DMS79 treated with DMSO at 0.1 percent for 48 hours (cell line): ENCODE results near the gene ABT1.

ENCODE experiments used
- DNase-seq: peaks from one replicate; lab custom pipeline; 2025; lab: John Stamatoyannopoulos, UW

ABT1 gene

DNA sequence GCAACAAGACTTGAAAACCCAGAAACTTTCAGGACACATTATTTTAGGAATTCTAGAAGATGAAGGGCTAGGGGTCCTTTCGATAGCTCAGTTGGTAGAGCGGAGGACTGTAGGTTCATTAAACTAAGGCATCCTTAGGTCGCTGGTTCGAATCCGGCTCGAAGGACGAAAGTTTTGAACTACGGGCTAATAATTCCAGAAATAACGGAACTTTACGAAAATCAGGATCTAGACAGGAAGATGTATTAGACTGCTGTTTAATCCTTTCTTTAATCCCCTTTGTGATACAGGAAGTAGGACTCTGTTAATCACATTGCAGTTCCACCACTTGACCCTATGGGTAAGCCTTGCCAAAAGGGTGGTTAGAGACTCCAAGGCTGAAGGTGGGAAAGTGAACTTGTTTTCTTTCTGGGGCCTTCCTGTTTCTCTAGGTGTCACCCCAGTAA, 21.2 kb upstream of the ABT1 start:
- DNase-seq = no peak

DNA sequence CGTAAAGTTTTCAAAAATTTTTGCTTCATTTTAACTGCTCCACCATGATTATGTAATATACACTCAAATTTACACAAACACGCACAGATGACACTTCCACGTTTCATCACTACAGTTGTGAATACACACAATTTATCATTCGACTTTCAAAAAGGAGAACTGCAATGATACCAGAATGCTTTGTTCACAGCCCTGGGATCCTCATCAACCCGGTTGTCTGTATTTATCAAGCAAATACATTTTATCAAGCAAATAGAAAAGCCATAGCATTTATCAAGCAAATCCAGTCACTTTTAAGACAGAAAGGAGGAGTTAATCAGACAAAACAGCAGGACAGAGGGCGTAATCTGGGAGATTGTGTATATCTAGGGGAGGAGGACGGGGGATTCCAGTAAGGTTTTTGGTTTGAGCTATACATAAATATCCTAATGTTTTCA, 20.3 kb upstream of the ABT1 start:
- no peak for DNase-seq

DNA sequence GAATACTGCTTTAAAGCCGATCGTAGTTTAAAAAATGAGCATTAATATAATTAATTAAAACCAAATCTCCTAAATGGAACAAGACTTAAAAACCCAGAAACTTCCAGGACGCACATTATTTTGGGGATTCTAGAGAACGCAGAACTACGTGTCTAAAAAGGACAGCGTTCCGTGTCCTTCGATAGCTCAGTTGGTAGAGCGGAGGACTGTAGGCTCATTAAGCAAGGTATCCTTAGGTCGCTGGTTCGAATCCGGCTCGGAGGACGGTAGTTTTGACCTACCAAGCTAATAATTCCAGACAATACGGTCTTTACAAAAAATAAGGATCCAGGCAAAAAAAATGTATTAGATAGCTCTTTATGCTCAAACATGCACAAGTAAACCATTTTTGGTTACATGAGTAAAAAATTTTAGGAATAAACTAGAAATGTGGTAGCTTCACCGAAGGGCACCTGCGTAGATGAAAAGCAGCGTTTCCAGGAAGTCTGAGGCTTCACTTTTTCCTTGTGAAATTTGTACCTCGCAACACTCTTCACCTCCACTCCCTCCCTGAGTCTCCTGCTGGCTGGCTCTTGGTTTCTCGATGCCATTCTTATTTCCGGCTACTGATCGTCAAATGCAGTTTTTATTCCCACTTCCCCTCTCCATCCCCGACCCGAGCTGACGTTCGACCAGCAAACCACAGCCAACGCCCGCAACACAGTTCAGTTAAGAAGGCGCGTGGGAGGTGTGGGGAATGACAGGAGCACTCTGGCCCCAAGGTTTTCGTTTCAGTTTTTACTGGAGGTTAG, 19.6 kb upstream of the ABT1 start:
- DNase-seq = no peak

DNA sequence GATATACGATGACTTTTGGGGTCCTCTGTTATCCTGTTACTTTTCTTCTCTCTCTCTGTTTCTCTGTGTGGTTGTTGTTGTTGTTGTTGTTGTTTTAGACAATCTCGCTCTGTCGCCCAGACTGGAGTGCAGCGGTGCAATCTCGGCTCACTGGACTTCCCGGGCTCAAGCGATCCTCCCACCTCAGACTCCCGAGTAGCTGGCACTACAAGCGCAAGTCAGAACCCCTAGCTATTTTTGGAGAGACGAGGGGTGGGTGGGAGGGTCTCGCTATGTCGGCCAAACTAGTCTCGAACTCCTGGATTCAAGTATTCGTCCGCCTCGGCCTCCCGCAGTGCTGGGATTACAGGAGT, 19.1 kb upstream of the ABT1 start:
- DNase-seq = no peak

DNA sequence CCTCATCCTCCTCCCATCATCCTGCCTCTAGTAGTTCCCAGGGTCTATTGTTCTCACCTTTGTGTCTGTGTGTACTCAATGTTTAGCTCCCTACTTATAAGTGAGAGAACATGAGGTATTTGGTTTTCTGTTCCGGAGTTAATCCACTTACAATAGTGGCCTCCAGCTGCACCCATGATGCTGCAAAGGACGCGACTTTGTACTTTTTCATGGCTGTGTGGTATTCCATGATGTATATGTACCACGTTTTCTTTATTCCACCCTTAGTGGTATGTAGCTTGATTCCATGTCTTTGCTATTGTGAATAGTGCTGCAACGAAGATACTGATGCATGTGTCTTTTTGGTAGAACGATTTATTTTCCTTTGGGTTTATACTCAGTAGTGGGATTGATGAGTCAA, 18.5 kb upstream of the ABT1 start:
- DNase-seq = no peak

DNA sequence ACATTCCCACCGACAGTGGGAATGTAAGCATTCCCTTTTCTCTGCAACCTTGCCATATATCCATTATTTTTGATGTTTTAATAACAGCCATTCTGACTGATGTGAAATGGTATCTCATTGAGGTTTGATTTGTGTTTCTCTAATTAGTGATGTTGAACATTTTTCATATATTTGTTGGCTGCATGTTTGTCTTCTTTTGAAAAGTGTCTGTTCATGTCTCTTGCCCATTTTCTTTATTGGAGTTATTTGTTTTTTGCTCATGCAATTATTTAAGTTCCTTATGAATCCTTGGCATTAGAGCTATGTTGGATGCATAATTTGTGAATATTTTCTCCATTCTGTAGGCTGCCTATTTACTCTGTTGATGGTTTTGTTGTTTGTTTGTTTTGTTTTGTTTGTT, 18.0 kb upstream of the ABT1 start:
- no peak for DNase-seq

DNA sequence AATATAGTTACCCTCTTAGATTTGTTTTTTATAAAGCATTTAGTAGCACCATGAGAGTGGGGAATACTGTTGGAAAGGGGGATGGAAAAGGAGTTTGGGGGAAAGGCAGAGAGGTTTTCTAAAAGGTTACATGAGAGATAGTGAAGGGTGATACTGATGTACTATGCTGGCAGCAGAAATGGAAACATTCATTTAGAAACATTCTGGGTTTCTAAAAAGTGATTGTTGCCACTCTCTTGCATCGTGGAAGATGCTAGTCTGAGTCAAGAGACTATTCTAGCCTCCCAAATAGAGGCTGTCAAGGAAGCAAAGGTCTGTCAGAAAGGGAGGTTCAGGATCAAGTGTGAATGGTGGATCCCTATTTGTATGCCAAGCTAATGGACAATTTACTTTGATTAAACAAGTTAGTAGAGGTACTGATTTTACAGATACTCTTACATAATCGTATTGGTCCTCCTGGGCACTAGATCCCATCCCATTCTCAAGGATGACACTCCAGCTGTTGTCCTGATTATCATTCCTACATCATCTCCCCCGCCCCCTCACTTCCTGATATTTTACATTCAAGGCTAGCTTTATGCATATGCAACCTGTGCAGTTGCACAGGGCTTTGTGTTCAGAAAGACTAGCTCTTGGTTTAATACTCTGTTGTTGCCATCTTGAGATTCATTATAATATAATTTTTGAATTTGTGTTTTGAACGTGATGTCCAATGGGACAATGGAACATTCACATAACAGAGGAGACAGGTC, 15.4 kb upstream of the ABT1 start:
- DNase-seq = no peak

DNA sequence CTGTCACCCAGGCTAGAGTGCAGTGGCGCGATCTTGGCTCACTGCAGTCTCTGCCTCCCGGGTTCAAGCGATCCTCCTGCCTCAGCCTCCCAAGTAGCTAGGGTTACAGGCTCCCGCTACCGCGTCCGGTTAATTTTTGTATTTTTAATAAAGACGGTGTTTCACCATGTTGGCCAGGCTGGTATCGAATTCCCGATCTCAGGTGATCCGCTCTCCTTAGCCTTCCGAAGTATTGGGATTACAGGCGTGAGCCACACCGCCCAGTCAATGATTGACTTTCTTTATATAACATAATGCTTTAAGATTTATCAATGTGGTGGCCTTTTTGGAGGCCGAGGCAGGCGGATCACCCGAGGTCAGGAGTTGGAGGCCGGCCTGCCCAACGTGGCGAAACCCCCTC, 7.8 kb upstream of the ABT1 start:
- DNase-seq = no peak

DNA sequence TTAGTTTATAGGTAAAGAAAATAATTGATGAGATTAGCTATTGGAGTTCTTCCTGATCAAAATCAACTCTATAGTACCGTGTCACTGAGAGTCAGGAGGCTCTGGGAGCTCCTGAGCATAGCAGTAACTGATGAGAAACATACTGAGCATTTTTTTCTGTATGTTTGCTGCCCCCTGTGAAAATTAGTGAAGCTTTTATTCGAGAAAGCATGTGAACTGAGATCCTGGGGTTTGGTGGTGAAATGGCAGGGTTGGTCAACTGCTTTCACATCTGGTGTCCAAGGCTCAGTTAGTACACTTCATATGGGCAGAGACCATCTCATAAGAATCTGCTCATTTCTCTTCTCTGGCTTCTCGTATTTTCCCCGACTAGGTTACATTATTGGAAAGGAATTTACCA, 4.1 kb upstream of the ABT1 start:
- no peak for DNase-seq

DNA sequence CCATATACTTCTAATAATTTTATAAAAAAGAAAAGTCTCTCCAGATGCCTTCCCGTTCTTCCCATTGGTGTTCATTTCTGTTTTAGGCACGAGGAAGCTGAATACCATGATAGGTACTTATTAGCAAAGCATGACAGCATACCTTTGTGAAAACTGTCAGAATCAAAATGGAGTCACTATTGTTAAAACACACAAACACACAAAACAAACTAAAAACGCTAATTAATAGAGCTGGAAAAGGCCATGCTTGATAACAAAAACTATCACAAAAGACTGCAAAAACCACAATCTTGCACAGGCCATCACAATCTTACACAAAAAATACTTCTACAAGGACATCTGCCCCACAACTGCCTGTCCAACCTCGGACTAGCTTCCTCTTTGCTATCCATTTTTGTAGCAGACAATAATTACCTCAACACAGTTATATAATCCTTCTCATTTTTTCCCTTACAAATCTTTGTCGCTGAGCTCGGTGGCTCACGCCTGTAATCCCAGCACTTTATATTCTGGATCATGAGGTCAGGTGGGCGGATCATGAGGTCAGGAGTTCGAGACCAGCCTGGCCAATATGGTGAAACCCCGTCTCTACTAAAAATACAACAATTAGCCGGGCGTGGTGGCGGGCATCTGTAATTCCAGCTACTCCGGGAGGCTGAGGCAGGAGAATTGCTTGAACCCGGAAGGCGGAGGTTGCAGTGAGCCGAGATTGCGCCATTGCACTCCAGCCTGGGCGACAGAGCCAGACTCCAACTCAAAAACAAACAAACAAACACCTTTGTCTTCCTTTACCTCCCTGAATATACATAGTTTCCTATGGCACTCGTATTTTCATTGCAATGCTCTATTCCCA, 3.2 kb upstream of the ABT1 start:
- no peak for DNase-seq

DNA sequence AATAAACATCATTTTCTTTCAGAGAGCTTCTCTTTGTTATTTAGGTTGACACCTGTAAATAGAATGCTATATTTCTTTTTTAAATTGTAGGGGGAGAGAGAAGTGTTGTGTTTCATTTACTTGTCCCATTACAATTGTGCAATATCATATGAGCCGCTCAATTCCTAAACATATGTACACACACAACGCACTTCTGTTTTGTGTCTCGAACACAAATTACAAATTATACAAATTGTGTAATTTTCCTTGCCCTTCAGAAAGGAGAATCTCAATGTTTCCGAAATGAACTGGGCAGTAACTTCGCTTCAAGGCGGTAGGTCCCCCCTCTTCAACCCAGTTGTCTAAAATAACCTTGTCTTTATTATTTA, 2.6 kb upstream of the ABT1 start:
- no peak for DNase-seq

DNA sequence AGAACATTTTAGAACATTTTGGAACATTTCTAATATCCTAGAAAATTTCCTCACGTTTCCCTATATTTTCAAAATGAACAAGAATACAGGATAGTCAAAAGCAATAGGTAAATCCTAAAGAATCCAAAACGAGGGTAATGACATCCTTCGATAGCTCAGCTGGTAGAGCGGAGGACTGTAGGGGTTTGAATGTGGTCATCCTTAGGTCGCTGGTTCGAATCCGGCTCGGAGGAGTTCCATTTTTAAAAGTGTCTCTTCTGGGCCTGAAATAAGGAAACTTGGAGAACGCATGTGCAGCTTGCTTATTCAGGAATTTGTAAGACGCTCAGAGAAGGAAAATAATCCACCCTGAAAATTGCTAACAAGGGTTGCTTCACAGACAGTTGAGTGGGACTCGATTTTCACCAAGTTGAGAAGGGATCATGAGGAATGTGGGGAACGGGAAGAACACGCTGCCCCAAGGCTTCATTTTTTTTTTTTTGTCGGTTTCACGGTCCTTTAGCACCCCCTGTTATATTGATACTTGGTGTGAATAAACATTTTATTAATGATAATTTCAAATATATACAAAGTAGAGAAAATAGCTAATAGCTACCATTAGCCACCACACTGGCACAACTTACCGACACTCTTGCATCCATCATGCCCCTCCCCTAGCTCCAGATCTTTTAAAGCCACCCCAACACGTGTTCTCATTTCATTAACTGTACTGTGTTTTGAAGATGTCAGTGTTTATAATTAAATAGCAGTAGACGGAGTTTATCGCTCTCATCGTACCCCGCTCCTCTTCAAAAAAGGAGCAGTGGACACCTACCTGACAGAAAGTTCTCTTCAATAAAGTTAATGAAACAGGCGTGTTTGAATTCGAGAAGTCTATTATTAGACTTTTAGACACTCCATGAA, 1.8 kb upstream of the ABT1 start:
- no peak for DNase-seq

DNA sequence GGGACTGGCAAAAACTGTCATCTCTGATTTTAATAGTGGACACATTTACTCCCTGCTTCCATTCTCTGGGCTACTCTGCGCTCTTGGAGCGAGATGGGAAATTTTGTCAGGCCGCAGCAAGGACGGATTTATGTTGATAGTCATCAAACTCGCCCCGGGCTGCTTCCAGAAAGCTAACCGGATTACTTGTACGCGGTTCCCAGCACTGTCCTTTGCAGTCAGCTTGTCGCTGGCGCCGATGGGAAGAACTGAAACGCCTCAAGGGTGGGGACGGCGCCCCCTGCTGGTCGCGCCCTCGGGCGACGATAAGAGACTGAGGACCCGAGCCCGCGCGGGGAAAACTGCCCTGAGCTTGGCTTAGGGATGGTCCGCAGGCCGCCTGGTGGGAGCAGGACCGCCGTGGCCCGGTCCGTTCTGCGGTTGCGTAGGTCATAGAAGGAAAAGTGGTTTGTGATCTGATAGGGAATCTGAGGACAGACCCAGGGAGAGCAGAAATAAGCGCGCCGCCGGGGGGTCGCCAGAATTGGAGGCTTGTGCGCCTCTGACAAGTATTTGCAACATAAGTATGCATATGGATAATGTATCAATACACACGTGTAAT, 984 bp upstream of the ABT1 start:
- peak; percentile 41 for DNase-seq

DNA sequence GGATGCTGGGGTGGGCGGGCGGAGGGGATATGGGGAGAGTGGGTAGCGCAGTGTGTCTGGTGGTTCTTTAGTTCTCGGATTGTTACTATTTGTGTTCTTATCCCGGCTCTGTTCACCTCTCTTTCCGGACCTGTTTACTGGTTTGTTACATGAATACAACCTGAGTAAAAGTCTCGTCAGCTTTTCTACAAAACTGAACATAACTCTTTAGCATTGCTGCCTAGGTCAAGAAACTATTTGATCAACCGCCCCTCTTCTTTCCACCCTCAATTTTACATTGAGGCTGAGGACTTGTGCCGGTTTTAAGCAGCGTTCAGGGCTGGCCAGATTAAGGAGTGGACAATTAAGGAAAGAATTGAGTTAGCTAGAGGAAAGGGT, 625 bp downstream of the ABT1 start:
- no peak for DNase-seq

DNA sequence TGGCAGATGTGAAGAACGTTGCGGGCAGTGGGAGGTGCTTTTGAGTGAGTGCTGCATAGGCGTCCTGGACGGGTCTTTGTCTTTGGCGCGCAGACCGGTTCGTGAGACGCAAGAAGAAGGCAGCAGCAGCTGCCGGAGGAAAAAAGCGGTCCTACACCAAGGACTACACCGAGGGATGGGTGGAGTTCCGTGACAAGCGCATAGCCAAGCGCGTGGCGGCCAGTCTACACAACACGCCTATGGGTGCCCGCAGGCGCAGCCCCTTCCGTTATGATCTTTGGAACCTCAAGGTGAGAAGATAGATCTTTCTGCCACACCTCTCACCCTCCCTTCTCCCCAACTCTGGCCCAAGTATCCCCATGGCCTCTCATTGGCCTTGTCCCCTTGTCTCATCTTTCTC, 1.1 kb downstream of the ABT1 start:
- no peak for DNase-seq

DNA sequence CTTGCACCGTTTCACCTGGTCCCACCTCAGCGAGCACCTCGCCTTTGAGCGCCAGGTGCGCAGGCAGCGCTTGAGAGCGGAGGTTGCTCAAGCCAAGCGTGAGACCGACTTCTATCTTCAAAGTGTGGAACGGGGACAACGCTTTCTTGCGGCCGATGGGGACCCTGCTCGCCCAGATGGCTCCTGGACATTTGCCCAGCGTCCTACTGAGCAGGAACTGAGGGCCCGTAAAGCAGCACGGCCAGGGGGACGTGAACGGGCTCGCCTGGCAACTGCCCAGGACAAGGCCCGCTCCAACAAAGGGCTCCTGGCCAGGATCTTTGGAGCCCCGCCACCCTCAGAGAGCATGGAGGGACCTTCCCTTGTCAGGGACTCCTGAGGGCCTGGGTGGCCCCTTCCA, 1.5 kb downstream of the ABT1 start:
- DNase-seq = no peak

DNA sequence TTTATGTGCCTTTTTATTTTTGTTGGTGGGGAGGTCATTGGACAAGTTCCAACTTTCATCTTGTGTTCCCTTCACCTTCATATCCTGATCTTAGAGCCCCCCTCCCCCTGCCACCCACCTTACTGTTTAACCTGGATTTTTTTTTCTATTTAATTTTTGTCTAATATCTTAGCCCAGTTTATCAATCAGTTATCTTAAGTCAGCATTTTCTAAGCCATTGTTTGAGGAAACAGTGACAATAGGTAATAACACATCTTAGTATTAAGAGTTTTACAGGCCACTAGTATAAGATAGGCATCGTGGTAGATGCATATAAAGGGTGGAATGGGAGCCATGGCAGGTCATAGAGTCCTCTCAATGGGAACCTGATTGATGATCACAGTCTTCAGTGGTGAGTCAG, 2.4 kb downstream of the ABT1 start:
- DNase-seq = no peak

DNA sequence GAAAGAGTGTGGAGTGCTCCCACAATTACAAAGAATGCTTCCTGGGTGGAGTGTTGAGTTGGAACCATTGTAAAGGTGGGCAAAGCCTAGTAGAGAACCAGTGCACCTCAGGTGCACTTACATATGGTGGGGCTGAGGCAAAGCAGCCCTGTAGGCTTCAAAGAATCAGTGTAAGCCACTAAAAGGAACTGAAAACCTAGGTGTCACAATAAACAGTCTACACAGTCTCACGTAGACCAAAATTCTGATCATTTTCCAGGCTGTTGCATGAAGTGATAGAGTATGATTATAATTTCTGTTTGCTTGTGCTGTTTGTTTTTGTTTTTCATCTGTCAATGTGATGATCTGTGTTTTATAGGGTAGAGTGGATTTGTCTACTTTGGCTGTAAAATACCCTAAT, 2.8 kb downstream of the ABT1 start:
- DNase-seq = no peak

DNA sequence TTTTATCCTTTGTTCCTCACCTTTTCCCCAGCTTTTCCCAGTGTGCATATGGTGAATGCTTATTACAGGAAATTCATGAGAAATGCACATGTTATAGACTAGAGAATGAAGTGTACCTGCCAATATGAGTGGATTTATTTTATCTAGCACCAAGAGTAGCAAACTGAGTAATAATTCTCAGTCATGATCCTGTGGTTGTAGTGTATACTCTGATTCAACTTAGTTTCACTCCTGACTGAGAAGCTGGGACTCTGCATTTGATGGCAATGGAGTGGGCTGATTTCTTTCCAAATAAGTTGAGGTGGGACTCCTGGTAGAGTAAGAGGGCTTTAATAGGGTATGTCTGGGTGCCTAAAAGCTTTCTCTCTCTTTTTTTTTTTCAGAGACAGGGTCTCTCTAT, 4.0 kb downstream of the ABT1 start:
- no peak for DNase-seq

DNA sequence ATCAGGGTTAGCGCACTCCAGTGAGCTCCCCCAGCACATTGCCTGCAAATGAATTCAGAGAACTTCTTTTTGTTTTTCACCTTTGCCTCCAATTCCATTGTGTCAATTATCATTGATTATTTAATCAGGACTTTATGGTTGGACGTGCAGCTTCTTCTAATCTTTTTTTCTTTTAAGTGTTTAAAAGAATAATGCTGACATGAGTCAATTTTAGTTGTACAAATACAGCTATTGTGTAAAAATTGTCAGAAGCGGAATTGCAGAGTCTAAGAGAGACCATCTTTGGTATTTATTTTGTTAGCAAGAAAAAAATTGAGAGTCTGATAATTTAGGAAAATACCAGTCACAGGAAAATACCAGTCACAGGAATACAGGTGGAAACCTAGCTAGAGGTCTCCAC, 5.5 kb downstream of the ABT1 start:
- no peak for DNase-seq

DNA sequence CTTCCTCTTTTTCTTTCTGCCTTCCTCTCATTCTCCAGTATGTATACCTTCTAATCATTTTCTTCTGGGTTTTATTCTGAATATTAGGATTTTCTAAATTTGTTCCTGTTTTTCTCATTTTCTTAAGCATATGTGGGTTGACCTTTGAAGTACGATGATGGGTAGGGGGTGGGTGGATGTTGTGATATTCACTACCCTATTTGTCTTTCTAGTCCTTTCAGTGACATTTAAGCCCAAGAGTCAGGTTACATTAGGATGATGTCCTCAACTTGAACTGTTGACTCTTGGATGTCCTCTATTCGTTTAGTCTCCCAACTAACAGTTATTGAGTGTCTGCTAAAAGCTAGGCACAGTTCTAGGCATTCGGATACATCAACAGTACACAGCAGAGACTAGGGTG, 7.3 kb downstream of the ABT1 start:
- no peak for DNase-seq

DNA sequence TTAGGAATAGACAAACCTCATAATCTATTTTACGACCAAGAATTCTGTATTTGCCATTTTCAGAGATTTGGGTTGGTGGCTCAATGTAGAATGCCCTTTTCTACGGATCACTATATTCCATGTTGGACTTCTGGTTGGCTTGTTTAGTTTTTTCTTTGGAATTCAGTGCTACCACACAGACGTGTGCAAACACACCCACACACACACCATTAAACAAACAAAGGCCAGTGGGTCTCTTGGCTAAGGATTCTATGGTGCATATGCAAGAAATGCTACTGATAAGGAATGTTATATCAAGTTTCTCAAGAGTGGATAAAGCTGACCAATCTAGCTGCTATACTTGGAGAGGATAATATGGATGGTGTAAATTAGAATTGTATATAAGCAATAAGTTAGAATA, 8.0 kb downstream of the ABT1 start:
- no peak for DNase-seq
